Endothelial cell of umbilical vein (primary cell): Measurements from ENCODE around the gene COL13A1.

Experiments used
- EZH2 ChIP-seq: IDR thresholded peaks from 2 replicates; pipeline ENCODE4 v1.6.1; 2012; ENCODE audit warnings: borderline replicate concordance, low read depth, mild to moderate bottlenecking, moderate library complexity, low read length, inconsistent platforms; ENCODE audit not compliant: severe bottlenecking
- JUN ChIP-seq: IDR thresholded peaks from 2 replicates; pipeline ENCODE4 v1.6.1; 2011; ENCODE audit warnings: borderline replicate concordance, low read depth; ENCODE audit not compliant: insufficient read length, insufficient read depth
- POLR2A ChIP-seq: IDR thresholded peaks from 2 replicates; pipeline ENCODE4 v1.6.1; 2012; ENCODE audit warnings: low read depth, mild to moderate bottlenecking, control low read depth, low read length

GRCh38 chr10:69801094-69801433 is 642 bp upstream of the COL13A1 start:
- no peak for TF ChIP-seq EZH2
- no peak for TF ChIP-seq POLR2A
- no peak for TF ChIP-seq JUN
